HuH-7 (cell line): Measurements from ENCODE around the gene UGT2A2.

Experiments used
- DNase-seq: peaks from one replicate; pipeline ENCODE4 v3.0.0; 2011; ENCODE audit warnings: low spot score

Gene UGT2A2

GRCh38 chr4:69576251-69576877, 63.1 kb downstream of the UGT2A2 start:
- no peak for DNase-seq

- DNase-seq, result no peak
Observed at GRCh38 chr4:69568787-69569186, 70.7 kb downstream of the UGT2A2 start.

DNA sequence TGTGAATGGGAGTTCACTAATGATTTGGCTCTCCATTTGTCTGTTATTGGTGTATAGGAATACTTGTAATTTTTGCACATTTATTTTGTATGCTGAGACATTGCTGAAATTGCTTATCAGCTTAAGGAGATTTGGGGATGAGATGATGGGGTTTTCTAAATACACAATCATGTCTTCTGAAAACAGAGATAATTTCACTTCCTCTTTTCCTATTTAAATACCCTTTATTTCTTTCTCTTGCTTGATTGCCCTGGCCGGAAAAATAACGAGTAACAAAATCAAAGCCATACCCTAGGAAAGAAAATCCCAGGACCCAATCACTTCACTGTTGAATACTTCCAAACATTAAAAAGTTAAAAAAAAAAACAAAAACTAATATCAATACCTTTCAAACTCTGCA, 76.0 kb downstream of the UGT2A2 start:
- no peak for DNase-seq

DNA sequence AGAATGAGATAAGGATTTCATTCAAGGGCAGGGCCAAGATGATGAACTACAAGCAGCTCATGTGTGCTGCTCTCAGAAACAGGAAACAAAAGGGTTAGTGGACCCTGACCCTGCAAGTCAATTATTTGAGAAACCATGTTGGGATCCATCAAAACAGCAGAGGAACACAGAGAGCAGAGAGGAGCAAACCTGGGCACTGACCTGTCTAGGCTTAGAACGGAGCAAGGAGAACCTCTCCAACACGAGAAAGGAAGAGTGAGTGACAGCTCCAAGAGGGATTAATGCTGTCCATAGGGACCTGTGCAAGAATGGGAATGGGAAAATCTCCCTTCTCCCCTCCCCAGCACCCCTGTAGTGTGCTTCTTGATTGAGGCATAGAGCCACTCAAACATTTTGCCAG, 89.8 kb downstream of the UGT2A2 start:
- no peak for DNase-seq

DNA sequence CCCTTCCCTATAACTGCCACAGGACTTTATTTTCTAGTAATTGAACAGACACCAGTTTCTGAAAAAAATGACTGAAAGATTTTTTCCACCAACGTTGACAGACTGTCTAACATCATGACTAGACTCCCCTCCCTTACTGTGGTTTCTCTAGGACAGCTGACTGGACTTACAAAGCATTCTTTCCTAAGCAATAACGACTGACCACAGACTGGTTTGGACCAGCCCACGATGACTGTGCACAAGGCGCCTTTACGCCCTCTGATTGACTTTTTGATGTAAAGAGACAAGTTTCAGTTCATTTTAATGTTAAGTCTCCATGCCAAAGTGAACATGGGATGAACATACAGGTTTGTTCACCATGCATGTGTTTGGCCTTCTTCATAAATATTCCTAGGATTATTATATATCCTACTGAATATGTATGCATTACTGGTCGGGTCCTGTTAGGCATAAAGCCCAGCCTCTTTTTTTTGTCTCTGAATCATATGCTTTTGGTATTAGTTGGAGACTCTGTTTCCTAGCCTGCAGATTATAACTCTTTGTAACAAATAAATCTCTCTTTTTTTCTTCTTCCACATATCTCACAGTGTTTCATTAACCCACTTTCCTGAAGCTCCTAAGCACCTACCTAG, 93.2 kb downstream of the UGT2A2 start:
- no peak for DNase-seq
